Choroid plexus epithelial cell (primary cell): ENCODE measurements around the gene ARRB1.
"Not testable (repeated sequence)": the region's sequence is repeated elsewhere in the genome, so short reads cannot be mapped to it uniquely, and the experiment has no call there.

Experiments
- DNase-seq: peaks from one replicate; pipeline ENCODE4 v3.0.0-alpha.2; 2010; ENCODE audit warnings: low read depth
- H3K4me3 ChIP-seq: 2 replicates; pipeline ENCODE4 v1.5.1; 2011; ENCODE audit warnings: low read depth, mild to moderate bottlenecking, control low read depth, low read length, moderate library complexity
- CTCF ChIP-seq: conservative IDR thresholded peaks from 2 replicates; pipeline ENCODE4 v1.5.1; 2011; ENCODE audit warnings: low read depth, mild to moderate bottlenecking, control low read depth, inconsistent platforms, low read length, moderate library complexity

Gene ARRB1

DNA sequence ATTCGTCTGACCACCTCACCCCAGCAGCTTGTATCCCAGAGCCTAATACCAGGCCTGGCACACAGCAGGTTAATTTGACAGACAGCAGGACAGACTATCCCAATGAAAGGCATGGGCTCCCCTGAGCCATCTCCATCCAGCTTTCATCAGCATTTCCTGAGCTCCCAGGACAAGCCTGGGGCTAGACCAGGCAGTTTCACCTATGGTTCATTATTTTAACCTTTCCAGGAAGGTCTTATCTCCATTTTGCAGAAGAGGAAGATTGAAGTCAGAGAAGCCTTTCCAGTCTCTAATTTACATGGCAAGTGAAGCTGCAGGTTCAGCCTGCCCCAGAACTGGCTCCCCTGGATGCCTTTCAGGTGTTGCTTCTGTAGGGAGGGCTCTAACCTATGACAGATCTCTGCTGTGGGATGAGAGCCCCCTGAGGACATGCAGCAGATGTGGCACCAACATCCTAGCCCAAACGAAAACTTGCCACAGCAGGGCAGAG lies 17.0 kb downstream of the ARRB1 start:
- TF ChIP-seq CTCF: no peak
- no peak for DNase-seq
- no peak overlapping the region for H3K4me3 ChIP-seq

DNA sequence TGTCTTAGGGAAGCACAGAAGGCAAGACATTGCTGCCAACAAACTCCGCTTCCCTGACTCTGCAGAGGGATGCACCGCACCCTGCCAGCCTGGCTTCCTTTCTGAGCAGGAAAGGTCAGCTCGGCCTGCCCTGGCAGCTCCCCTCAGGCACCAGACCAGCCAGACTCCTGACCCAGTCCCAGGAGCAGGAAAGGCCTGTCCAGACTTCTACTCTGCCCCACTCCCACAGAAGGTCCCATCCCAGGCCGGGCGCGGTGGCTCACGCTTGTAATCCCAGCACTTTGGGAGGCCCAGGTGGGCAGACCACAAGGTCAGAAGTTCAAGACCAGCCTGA lies 17.7 kb downstream of the ARRB1 start:
- no peak for DNase-seq
- no peak for TF ChIP-seq CTCF
- no peak overlapping the region for H3K4me3 ChIP-seq

GRCh38 chr11:75333022-75333806 lies 18.2 kb downstream of the ARRB1 start:
- no peak for TF ChIP-seq CTCF

DNA sequence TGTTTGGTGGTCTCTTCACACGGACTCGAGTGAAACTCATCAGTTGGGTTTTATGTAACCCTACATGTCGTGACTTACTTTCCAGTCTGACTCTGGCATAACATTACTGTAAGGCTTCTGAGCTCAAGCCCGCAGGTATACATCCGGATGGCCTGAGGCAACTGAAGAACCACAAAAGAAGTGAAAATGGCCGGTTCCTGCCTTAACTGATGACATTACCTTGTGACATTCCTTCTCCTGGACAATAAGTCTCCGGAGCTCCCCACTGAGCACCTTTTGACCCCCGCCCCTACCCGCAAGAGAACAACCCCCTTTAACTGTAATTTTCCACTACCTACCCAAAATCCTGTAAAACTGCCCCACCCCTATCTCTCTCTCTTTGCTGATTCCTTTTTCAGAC lies 19.7 kb downstream of the ARRB1 start:
- DNase-seq, H3K4me3 ChIP-seq: not testable (repeated sequence)

More at GRCh38 chr11:75333022-75333806, 18.2 kb downstream of the ARRB1 start:
- no peak overlapping the region for H3K4me3 ChIP-seq
- DNase-seq: no peak

GRCh38 chr11:75331304-75331703 lies 20.2 kb downstream of the ARRB1 start:
- not testable (repeated sequence) for H3K4me3 ChIP-seq, DNase-seq

DNA sequence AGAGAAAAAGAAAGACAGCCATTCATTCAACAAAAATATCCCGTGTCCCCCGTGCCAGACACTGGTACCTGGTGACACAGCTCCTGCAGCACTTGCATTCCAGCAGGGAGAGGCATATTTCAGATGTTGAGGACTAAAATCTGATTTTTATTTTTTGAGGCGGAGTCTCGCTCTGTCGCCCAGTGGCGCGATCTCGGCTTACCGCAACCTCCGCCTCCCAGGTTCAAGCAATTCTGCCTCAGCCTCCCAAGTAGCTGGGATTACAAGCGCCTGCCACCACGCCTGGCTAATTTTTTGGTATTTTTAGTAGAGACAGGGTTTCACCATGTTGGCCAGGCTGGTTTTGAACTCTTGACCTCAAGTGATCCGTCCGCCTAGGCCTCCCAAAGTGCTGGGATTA lies 20.6 kb downstream of the ARRB1 start:
- not testable (repeated sequence) for DNase-seq, H3K4me3 ChIP-seq

- TF ChIP-seq CTCF: no peak
- no peak overlapping the region for H3K4me3 ChIP-seq
- no peak for DNase-seq
These were observed 21.2 kb downstream of the ARRB1 start for GRCh38 chr11:75330291-75330690.

GRCh38 chr11:75328426-75329277 lies 22.8 kb downstream of the ARRB1 start:
- TF ChIP-seq CTCF: peak; percentile 92
- H3K4me3 ChIP-seq: no peak overlapping the region
- DNase-seq: peak; percentile 83
